ENCODE results near the gene HOMEZ. TPM values are rescaled to one million over a fixed set of nuclear protein-coding genes. Genes with fewer than 3 reads are reported as not detected.

Gene HOMEZ
- total and polyA plus RNA-seq, 2 donors (not counting 3 experiments of a cell fraction or from before 2014, with no cell fraction given) = 11.3 to 16.8 TPM

GRCh38 chr14:23335623-23336022 lies 49.7 kb upstream of the HOMEZ start:
- no peak for FAIRE-seq
- Histone ChIP-seq H3K9me3 (replicated peaks; ENCODE audit: control insufficient read depth, insufficient read depth, low read length) (no peaks in the 10 kb centered on the region), H3K4me2 (ENCODE audit: insufficient read depth, low read length) (no peak overlapping the region), H3K9me1 (replicated peaks; ENCODE audit: control insufficient read depth, extremely low read depth, insufficient read depth, low read length) (no peaks in the 10 kb centered on the region), H2AFZ (ENCODE audit: low read depth, low read length) (no peak overlapping the region), H3K4me1 (ENCODE audit: control insufficient read depth, extremely low read depth, insufficient read depth, low read length) (no peaks in the 10 kb centered on the region), H3K27me3 (ENCODE audit: control insufficient read depth in 2 of 2, insufficient read depth in 2 of 2, low read length in 2 of 2) (peaks cover 0 to 7% of the 10 kb centered on the region in 2 experiments), H3K9ac (replicated peaks; ENCODE audit: extremely low read depth, insufficient read depth, low read length) (no peak overlapping the region), H3K36me3 (ENCODE audit: control insufficient read depth in 2 of 2, extremely low read depth in 1 of 2, insufficient read depth in 2 of 2, low read length in 2 of 2) (no peaks in the 10 kb centered on the region), H3K79me2 (ENCODE audit: control insufficient read depth, insufficient read depth, low read length) (no peaks in the 10 kb centered on the region), H3K27ac (ENCODE audit: insufficient read depth, low read depth, low read length) (no peak overlapping the region), H3K4me3 (replicated peaks in 1 of 3; ENCODE audit: insufficient read depth in 1 of 3, low read depth in 1 of 3, low read length in 3 of 3) (no peak overlapping the region), H4K20me1 (replicated peaks; ENCODE audit: control insufficient read depth, extremely low read depth, insufficient read depth, low read length) (no peaks in the 10 kb centered on the region)
- intact Hi-C loops (cut with micrococcal nuclease) = no loop called here
- POLR2A ChIA-PET = no interaction called here
- TF ChIP-seq, protein P1, sequence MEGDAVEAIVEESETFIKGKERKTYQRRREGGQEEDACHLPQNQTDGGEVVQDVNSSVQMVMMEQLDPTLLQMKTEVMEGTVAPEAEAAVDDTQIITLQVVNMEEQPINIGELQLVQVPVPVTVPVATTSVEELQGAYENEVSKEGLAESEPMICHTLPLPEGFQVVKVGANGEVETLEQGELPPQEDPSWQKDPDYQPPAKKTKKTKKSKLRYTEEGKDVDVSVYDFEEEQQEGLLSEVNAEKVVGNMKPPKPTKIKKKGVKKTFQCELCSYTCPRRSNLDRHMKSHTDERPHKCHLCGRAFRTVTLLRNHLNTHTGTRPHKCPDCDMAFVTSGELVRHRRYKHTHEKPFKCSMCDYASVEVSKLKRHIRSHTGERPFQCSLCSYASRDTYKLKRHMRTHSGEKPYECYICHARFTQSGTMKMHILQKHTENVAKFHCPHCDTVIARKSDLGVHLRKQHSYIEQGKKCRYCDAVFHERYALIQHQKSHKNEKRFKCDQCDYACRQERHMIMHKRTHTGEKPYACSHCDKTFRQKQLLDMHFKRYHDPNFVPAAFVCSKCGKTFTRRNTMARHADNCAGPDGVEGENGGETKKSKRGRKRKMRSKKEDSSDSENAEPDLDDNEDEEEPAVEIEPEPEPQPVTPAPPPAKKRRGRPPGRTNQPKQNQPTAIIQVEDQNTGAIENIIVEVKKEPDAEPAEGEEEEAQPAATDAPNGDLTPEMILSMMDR (IDR thresholded peaks at IDR 0.05; ENCODE audit: extremely low read depth in 1 of 2, insufficient read depth in 1 of 2, low read depth in 1 of 2, low read length in 2 of 2) = no peak
- TF ChIP-seq EZH2 (IDR thresholded peaks at IDR 0.05; ENCODE audit: borderline replicate concordance, low read depth, low read length, severe bottlenecking) (no peak), GATA2 (IDR thresholded peaks at IDR 0.05; ENCODE audit: insufficient read depth, insufficient read length, low read depth, low read length) (no peak), JUN (IDR thresholded peaks at IDR 0.05; ENCODE audit: borderline replicate concordance, insufficient read depth, insufficient read length, low read depth) (no peak), MYC (IDR thresholded peaks at IDR 0.05; ENCODE audit: low read depth, low read length) (no peak), POLR2AphosphoS5 (IDR thresholded peaks at IDR 0.05; ENCODE audit: insufficient read depth, low read depth, low read length) (no peak), POLR2A (IDR thresholded peaks at IDR 0.05; ENCODE audit: low read depth, low read length) (no peak), FOS (IDR thresholded peaks at IDR 0.05; ENCODE audit: borderline replicate concordance, insufficient read depth, low read length) (no peak)
- TF ChIP-seq, protein P2, sequence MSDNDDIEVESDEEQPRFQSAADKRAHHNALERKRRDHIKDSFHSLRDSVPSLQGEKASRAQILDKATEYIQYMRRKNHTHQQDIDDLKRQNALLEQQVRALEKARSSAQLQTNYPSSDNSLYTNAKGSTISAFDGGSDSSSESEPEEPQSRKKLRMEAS (IDR thresholded peaks at IDR 0.05; ENCODE audit: insufficient read depth, insufficient read length) = no peak
- CTCF ChIA-PET = no interaction called here
- no peak for DNase-seq (ENCODE audit: low read depth, low spot score)
- dilution Hi-C loops (cut with MboI; ENCODE audit: extremely low pct_ligation_motif_present, low sequenced_read_pairs) = no loop called here
- no TSS peak for BruUV-seq (replicated peaks)

Measured in endothelial cell of umbilical vein (primary cell).